ENCODE results near the gene PCSK1N.

DNA sequence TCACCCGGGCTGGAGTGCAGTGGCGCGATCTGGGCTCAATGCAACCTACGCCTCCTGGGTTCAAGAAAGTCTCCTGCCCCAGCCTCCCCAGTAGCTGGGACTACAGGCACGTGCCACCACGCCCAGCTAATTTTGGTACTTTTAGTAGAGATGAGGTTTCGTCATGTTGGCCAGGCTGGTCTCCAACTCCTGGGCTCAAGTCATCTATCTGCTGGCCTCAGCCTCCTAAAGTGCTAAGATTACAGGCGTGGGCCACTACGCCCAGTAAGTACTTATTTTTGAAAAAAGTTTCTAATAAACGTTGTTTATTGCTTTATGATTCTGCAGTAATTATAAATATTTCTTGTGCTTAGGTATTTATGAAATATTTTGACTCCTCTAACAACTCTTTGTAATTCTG, 4.3 kb upstream of the PCSK1N start:
- TF ChIP-seq, protein P1, sequence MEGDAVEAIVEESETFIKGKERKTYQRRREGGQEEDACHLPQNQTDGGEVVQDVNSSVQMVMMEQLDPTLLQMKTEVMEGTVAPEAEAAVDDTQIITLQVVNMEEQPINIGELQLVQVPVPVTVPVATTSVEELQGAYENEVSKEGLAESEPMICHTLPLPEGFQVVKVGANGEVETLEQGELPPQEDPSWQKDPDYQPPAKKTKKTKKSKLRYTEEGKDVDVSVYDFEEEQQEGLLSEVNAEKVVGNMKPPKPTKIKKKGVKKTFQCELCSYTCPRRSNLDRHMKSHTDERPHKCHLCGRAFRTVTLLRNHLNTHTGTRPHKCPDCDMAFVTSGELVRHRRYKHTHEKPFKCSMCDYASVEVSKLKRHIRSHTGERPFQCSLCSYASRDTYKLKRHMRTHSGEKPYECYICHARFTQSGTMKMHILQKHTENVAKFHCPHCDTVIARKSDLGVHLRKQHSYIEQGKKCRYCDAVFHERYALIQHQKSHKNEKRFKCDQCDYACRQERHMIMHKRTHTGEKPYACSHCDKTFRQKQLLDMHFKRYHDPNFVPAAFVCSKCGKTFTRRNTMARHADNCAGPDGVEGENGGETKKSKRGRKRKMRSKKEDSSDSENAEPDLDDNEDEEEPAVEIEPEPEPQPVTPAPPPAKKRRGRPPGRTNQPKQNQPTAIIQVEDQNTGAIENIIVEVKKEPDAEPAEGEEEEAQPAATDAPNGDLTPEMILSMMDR (IDR thresholded peaks at IDR 0.05): no peak
- TF ChIP-seq POLR2AphosphoS5 (IDR thresholded peaks at IDR 0.05): no peak
